ENCODE measurements around the gene UGT1A10.
"Not testable (repeated sequence)": the region's sequence is repeated elsewhere in the genome, so short reads cannot be mapped to it uniquely, and the experiment has no call there.

Gene UGT1A10

GRCh38 chr2:233743464-233744259 is 107.4 kb downstream of the UGT1A10 start:
- no peak for DNase-seq (ENCODE audit: low read depth in 2 of 2)

GRCh38 chr2:233745073-233745755 is 109.0 kb downstream of the UGT1A10 start:
- DNase-seq (ENCODE audit: low read depth in 2 of 2): no peak

GRCh38 chr2:233745838-233746237 is 109.6 kb downstream of the UGT1A10 start:
- not testable (repeated sequence) for DNase-seq (ENCODE audit: low read depth in 2 of 2)

- DNase-seq (ENCODE audit: low read depth in 2 of 2): no peak
Observed at GRCh38 chr2:233746475-233747282, 110.4 kb downstream of the UGT1A10 start.

- no peak for DNase-seq (ENCODE audit: low read depth in 2 of 2)
Observed at GRCh38 chr2:233747283-233747544, 111.0 kb downstream of the UGT1A10 start.

- not testable (repeated sequence) for DNase-seq (ENCODE audit: low read depth in 2 of 2)
Observed at GRCh38 chr2:233750689-233751088, 114.4 kb downstream of the UGT1A10 start.

GRCh38 chr2:233751212-233752009 is 115.2 kb downstream of the UGT1A10 start:
- DNase-seq (ENCODE audit: low read depth in 2 of 2): not testable (repeated sequence)

GRCh38 chr2:233754872-233755611 is 118.8 kb downstream of the UGT1A10 start:
- DNase-seq (ENCODE audit: low read depth in 2 of 2): no peak

GRCh38 chr2:233756429-233757081 is 120.3 kb downstream of the UGT1A10 start:
- DNase-seq (ENCODE audit: low read depth in 2 of 2): no peak

GRCh38 chr2:233758141-233758540 is 121.9 kb downstream of the UGT1A10 start:
- no peak for DNase-seq (ENCODE audit: low read depth in 2 of 2)

- DNase-seq (ENCODE audit: low read depth in 2 of 2): no peak
Observed at GRCh38 chr2:233758849-233759248, 122.6 kb downstream of the UGT1A10 start.

- no peak for DNase-seq (ENCODE audit: low read depth in 2 of 2)
Observed at GRCh38 chr2:233760043-233760442, 123.8 kb downstream of the UGT1A10 start, which contains the start of gene UGT1A1. Gene UGT1A1, plus strand, starts transcription at chr2:233760270. Its CDS starts 18 bp downstream, at chr2:233760288.

GRCh38 chr2:233761040-233761769 is 125.0 kb downstream of the UGT1A10 start:
- no peak for DNase-seq (ENCODE audit: low read depth in 2 of 2)

GRCh38 chr2:233764264-233764663 is 128.0 kb downstream of the UGT1A10 start:
- no peak for DNase-seq (ENCODE audit: low read depth in 2 of 2)

GRCh38 chr2:233764761-233765160 is 128.5 kb downstream of the UGT1A10 start:
- no peak for DNase-seq (ENCODE audit: low read depth in 2 of 2)

GRCh38 chr2:233766416-233766815 is 130.2 kb downstream of the UGT1A10 start:
- no peak for DNase-seq (ENCODE audit: low read depth in 2 of 2)

- DNase-seq (ENCODE audit: low read depth in 2 of 2): no peak
Observed at GRCh38 chr2:233768076-233768475, 131.8 kb downstream of the UGT1A10 start.

- no peak for DNase-seq (ENCODE audit: low read depth in 2 of 2)
Observed at GRCh38 chr2:233769260-233769659, 133.0 kb downstream of the UGT1A10 start.

- DNase-seq (ENCODE audit: low read depth in 2 of 2): no peak
Observed at GRCh38 chr2:233772153-233772552, 135.9 kb downstream of the UGT1A10 start.

- no peak for DNase-seq (ENCODE audit: low read depth in 2 of 2)
Observed at GRCh38 chr2:233772583-233772982, 136.3 kb downstream of the UGT1A10 start.
